ENCODE measurements around the gene TRIP13. TPM values are rescaled to one million over a fixed set of nuclear protein-coding genes. Genes with fewer than 3 reads are reported as not detected.
"Not testable (repeated sequence)": the region's sequence is repeated elsewhere in the genome, so short reads cannot be mapped to it uniquely, and the experiment has no call there.

TRIP13 gene
- total RNA-seq, 1 experiment from 2014 or later = 21.4 TPM

- TF ChIP-seq CTCF (IDR thresholded peaks at IDR 0.05; ENCODE audit: unreplicated experiment) = no peak
- H3K9me3 Mint-ChIP-seq (ENCODE audit: unreplicated experiment) = no peaks in the 10 kb centered on the region
- peaks cover 31% of the 10 kb centered on the region for H3K36me3 Mint-ChIP-seq (ENCODE audit: insufficient read depth, unreplicated experiment)
- no peak for DNase-seq (ENCODE audit: unreplicated experiment)
- ChIA-PET CTCF (interaction anchor here (1.0 kb wide), 2 partner anchors 224 to 729 kb away, joined by 3 to 6 read pairs; no protein-coding TSS in a partner anchor), POLR2A (no interaction called here)
- H3K27me3 Mint-ChIP-seq (ENCODE audit: insufficient read depth, unreplicated experiment) = no peaks in the 10 kb centered on the region
- no TSS peak for BruUV-seq (replicated peaks)
- H3K4me1 Mint-ChIP-seq (ENCODE audit: insufficient read depth, unreplicated experiment) = peaks cover 30% of the 10 kb centered on the region
- no peak overlapping the region for H3K4me3 Mint-ChIP-seq (ENCODE audit: unreplicated experiment)
- H3K27ac Mint-ChIP-seq (ENCODE audit: low read depth, unreplicated experiment) = no peak overlapping the region
- intact Hi-C loops (cut with micrococcal nuclease) = loop anchor here (10.0 kb wide), 1 partner anchor 441 kb away; no protein-coding TSS in a partner anchor
Measured at GRCh38 chr5:915946-916345, 23.3 kb downstream of the TRIP13 start.

- no peak for DNase-seq (ENCODE audit: unreplicated experiment)
- no peak overlapping the region for H3K27ac Mint-ChIP-seq (ENCODE audit: low read depth, unreplicated experiment)
- H3K4me3 Mint-ChIP-seq (ENCODE audit: unreplicated experiment) = no peak overlapping the region
- no peaks in the 10 kb centered on the region for H3K9me3 Mint-ChIP-seq (ENCODE audit: unreplicated experiment)
- no peaks in the 10 kb centered on the region for H3K27me3 Mint-ChIP-seq (ENCODE audit: insufficient read depth, unreplicated experiment)
- no peak for TF ChIP-seq CTCF (IDR thresholded peaks at IDR 0.05; ENCODE audit: unreplicated experiment)
- H3K4me1 Mint-ChIP-seq (ENCODE audit: insufficient read depth, unreplicated experiment) = peaks cover 23% of the 10 kb centered on the region
- intact Hi-C loops (cut with micrococcal nuclease) = loop anchor here (10.0 kb wide), 1 partner anchor 442 kb away; no protein-coding TSS in a partner anchor
- peaks cover 36% of the 10 kb centered on the region for H3K36me3 Mint-ChIP-seq (ENCODE audit: insufficient read depth, unreplicated experiment)
- ChIA-PET POLR2A (no interaction called here), CTCF (interaction anchor here (0.6 to 1.0 kb wide), 3 partner anchors 21 to 728 kb away, joined by 3 to 6 read pairs (median 3); no protein-coding TSS in a partner anchor)
- no TSS peak for BruUV-seq (replicated peaks)
Measured at GRCh38 chr5:916441-917293, 24.0 kb downstream of the TRIP13 start.

GRCh38 chr5:918717-919116, 26.0 kb downstream of the TRIP13 start:
- POLR2A ChIA-PET; H3K4me3 Mint-ChIP-seq (ENCODE audit: unreplicated experiment); H3K27me3 Mint-ChIP-seq (ENCODE audit: insufficient read depth, unreplicated experiment); H3K4me1 Mint-ChIP-seq (ENCODE audit: insufficient read depth, unreplicated experiment); BruUV-seq (replicated peaks); H3K9me3 Mint-ChIP-seq (ENCODE audit: unreplicated experiment); DNase-seq (ENCODE audit: unreplicated experiment): not testable (repeated sequence)
- H3K36me3 Mint-ChIP-seq (ENCODE audit: insufficient read depth, unreplicated experiment) = peaks cover 25% of the 10 kb centered on the region
- intact Hi-C loops (cut with micrococcal nuclease) = loop anchor here (10.0 kb wide), 1 partner anchor 444 kb away; no protein-coding TSS in a partner anchor
- H3K27ac Mint-ChIP-seq (ENCODE audit: low read depth, unreplicated experiment) = peak overlapping the region; percentile 33
- CTCF ChIA-PET = interaction anchor here (0.9 to 7.3 kb wide), 4 partner anchors 243 to 408 kb away, joined by 3 to 51 read pairs (median 5); no protein-coding TSS in a partner anchor

- Mint-ChIP-seq H3K36me3 (ENCODE audit: insufficient read depth, unreplicated experiment) (peaks cover 18% of the 10 kb centered on the region), H3K4me3 (ENCODE audit: unreplicated experiment) (no peak overlapping the region), H3K4me1 (ENCODE audit: insufficient read depth, unreplicated experiment) (no peaks in the 10 kb centered on the region), H3K27me3 (ENCODE audit: insufficient read depth, unreplicated experiment) (no peaks in the 10 kb centered on the region), H3K9me3 (ENCODE audit: unreplicated experiment) (no peaks in the 10 kb centered on the region), H3K27ac (ENCODE audit: low read depth, unreplicated experiment) (no peak overlapping the region)
- no TSS peak for BruUV-seq (replicated peaks)
- intact Hi-C loops (cut with micrococcal nuclease) = loop anchor here (10.0 kb wide), 1 partner anchor 445 kb away; no protein-coding TSS in a partner anchor
- DNase-seq (ENCODE audit: unreplicated experiment) = no peak
- ChIA-PET CTCF (interaction anchor here (0.5 to 7.3 kb wide), 8 partner anchors 15 to 407 kb away, joined by 3 to 51 read pairs (median 4); no protein-coding TSS in a partner anchor), POLR2A (interaction anchor here (0.6 to 0.9 kb wide), 2 partner anchors 205 to 249 kb away, joined by 3 to 4 read pairs; no protein-coding TSS in a partner anchor)
- TF ChIP-seq CTCF (IDR thresholded peaks at IDR 0.05; ENCODE audit: unreplicated experiment) = no peak
Measured at GRCh38 chr5:919356-920000, 26.8 kb downstream of the TRIP13 start.

Data from MCF 10A (cell line).